ENCODE results near the gene SUMF2.
"Not testable (repeated sequence)": the region's sequence is repeated elsewhere in the genome, so short reads cannot be mapped to it uniquely, and the experiment has no call there.

The SUMF2 gene

GRCh38 chr7:56048245-56048644 is 15.8 kb upstream of the SUMF2 start:
- no peaks in the 10 kb centered on the region for H3K9me3 Mint-ChIP-seq
- H3K27ac Mint-ChIP-seq: no peak overlapping the region
- H3K36me3 Mint-ChIP-seq (ENCODE audit: low read depth): peaks cover 29% of the 10 kb centered on the region
- no peaks in the 10 kb centered on the region for H3K27me3 Mint-ChIP-seq
- peaks cover 19% of the 10 kb centered on the region for H3K4me1 Mint-ChIP-seq (ENCODE audit: low read depth)
- H3K4me3 Mint-ChIP-seq: peak overlapping the region; percentile 16

GRCh38 chr7:56048763-56049162 is 15.3 kb upstream of the SUMF2 start:
- not testable (repeated sequence) for H3K4me3 Mint-ChIP-seq, H3K27me3 Mint-ChIP-seq, H3K9me3 Mint-ChIP-seq, H3K27ac Mint-ChIP-seq
- H3K4me1 Mint-ChIP-seq (ENCODE audit: low read depth): peaks cover 24% of the 10 kb centered on the region
- peaks cover 34% of the 10 kb centered on the region for H3K36me3 Mint-ChIP-seq (ENCODE audit: low read depth)

DNA sequence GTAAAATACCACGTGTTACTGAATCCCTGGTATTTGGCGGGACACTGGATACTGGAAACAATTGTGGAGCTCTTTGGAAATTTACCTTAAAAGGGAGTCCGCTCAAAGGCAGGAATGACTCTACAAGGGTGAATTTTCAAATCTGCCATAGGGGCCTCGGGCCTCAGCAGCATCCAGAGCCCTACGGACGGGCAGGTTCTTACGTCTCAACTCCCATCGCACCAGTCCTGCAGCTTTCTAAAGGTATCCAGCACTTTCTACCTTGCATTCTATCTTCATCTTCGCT is 13.1 kb upstream of the SUMF2 start:
- Mint-ChIP-seq H3K36me3 (ENCODE audit: low read depth) (peaks cover 56% of the 10 kb centered on the region), H3K27ac (peak overlapping the region; percentile 100), H3K4me3 (peak overlapping the region; percentile 100), H3K27me3 (no peaks in the 10 kb centered on the region), H3K4me1 (ENCODE audit: low read depth) (peaks cover 41% of the 10 kb centered on the region), H3K9me3 (no peaks in the 10 kb centered on the region)

DNA sequence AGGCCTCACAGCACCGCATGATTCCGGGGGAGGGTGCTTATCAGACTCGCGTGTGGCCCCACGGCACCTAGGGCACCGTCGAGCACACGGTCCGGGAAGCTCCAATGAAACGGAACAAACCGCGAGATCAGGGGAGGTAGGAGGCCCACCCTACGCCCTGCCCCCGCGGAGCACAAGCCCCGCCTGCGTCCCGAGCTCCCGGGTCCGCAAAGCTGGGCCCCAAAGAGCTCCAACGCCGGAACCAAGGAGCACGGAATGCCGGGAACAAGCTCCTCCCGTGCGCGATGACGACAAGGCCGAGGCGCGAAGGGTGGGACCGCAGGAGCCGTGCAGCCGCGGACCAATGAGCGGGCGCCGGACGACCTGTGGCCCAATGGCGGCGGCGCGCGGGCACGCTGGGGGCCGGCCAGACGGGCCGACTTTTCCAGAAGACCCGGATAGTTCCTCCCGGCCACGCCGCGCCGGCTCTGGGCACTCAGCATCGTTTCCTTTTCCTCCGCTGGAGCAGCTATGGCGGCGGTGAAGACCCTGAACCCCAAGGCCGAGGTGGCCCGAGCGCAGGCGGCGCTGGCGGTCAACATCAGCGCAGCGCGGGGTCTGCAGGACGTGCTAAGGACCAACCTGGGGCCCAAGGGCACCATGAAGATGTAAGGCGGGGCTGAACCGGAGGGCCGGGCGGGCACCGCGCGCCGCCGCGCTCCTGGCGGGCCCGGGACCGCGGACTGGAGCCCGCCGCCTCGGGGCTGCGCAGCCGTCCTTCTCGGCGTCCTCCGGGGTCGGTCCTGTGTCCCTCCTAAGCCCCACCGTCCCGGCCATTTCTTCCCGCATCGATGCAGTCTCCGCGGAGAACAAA is 12.5 kb upstream of the SUMF2 start, which contains the start of the genes CCT6A and PSPH:
TSS of gene CCT6A (plus strand) at position 427 of the 853 bp plus-strand sequence. CDS start at position 511, 84 bp downstream.
TSS of gene PSPH (minus strand) at position 106 of the 853 bp plus-strand sequence. CDS start 30,232 bp downstream, outside the sequence.
- Mint-ChIP-seq H3K4me1 (ENCODE audit: low read depth) (peaks cover 47% of the 10 kb centered on the region), H3K27ac (peak within 1 kb of the TSS; percentile 100), H3K27me3 (no peaks in the 10 kb centered on the region), H3K4me3 (peak within 1 kb of the TSS; percentile 100), H3K9me3 (no peaks in the 10 kb centered on the region), H3K36me3 (ENCODE audit: low read depth) (peaks cover 61% of the 10 kb centered on the region)

- Mint-ChIP-seq H3K27me3 (no peaks in the 10 kb centered on the region), H3K36me3 (ENCODE audit: low read depth) (peaks cover 74% of the 10 kb centered on the region), H3K4me3 (peak overlapping the region; percentile 100), H3K4me1 (ENCODE audit: low read depth) (peaks cover 60% of the 10 kb centered on the region), H3K9me3 (no peaks in the 10 kb centered on the region), H3K27ac (peak overlapping the region; percentile 90)
These were observed 10.7 kb upstream of the SUMF2 start for GRCh38 chr7:56053379-56053778.

DNA sequence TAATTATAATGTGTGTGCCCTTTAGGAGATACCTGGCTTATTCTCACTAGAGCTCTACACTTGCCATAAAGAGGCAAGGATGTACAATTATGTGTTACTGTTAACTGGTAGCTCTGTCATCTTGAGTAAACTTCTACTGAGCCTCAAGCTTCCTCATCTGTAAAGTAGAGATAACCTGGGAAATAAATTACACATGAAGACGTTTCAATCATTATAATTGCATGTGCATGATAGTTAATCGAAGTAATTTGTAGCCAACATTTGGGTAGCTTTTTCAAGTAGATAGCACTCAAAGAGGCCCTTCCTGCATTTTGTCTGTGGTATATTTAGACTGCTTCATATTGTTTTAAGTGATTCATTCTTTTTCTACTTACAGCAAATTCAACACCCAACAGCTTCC is 10.1 kb upstream of the SUMF2 start:
- Mint-ChIP-seq H3K27ac (peak overlapping the region; percentile 90), H3K4me3 (peak overlapping the region; percentile 100), H3K27me3 (no peaks in the 10 kb centered on the region), H3K4me1 (ENCODE audit: low read depth) (peaks cover 61% of the 10 kb centered on the region), H3K36me3 (ENCODE audit: low read depth) (peaks cover 77% of the 10 kb centered on the region), H3K9me3 (no peaks in the 10 kb centered on the region)

- Mint-ChIP-seq H3K27ac (peak overlapping the region; percentile 89), H3K9me3 (no peaks in the 10 kb centered on the region), H3K36me3 (ENCODE audit: low read depth) (peaks cover 74% of the 10 kb centered on the region), H3K27me3 (no peaks in the 10 kb centered on the region), H3K4me1 (ENCODE audit: low read depth) (peaks cover 69% of the 10 kb centered on the region), H3K4me3 (peak overlapping the region; percentile 55)
These were observed 1.7 kb upstream of the SUMF2 start for GRCh38 chr7:56062382-56062781.

GRCh38 chr7:56063500-56063881 is 595 bp upstream of the SUMF2 start:
- Mint-ChIP-seq H3K4me1 (ENCODE audit: low read depth) (peaks cover 58% of the 10 kb centered on the region), H3K27me3 (no peaks in the 10 kb centered on the region), H3K9me3 (no peaks in the 10 kb centered on the region), H3K36me3 (ENCODE audit: low read depth) (peaks cover 67% of the 10 kb centered on the region), H3K27ac (peak overlapping the region; percentile 76), H3K4me3 (peak overlapping the region; percentile 89)

GRCh38 chr7:56066376-56066775 is 2.3 kb downstream of the SUMF2 start:
- Mint-ChIP-seq H3K4me1 (ENCODE audit: low read depth) (peaks cover 33% of the 10 kb centered on the region), H3K36me3 (ENCODE audit: low read depth) (peaks cover 54% of the 10 kb centered on the region)
- not testable (repeated sequence) for H3K27ac Mint-ChIP-seq, H3K4me3 Mint-ChIP-seq, H3K27me3 Mint-ChIP-seq, H3K9me3 Mint-ChIP-seq

DNA sequence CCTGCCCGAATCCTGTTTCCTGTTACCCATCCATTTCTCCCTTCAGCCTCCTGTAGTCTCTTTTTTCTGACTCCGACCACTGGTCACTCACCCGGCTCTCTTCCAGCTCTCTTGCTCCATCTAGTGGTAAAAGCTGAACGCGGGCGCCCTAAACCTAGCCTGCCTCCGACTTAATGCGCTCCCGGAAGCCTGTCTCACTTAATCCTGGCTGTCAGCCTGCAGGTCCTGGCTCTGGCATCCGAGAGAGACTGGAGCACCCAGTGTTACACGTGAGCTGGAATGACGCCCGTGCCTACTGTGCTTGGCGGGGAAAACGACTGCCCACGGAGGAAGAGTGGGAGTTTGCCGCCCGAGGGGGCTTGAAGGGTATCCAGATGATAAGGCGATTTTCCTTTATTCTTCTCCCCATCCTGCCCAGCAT is 10.3 kb downstream of the SUMF2 start:
- H3K27ac Mint-ChIP-seq: no peak overlapping the region
- H3K36me3 Mint-ChIP-seq (ENCODE audit: low read depth): peaks cover 37% of the 10 kb centered on the region
- peaks cover 3% of the 10 kb centered on the region for H3K4me1 Mint-ChIP-seq (ENCODE audit: low read depth)
- no peaks in the 10 kb centered on the region for H3K27me3 Mint-ChIP-seq
- H3K4me3 Mint-ChIP-seq: no peak overlapping the region
- H3K9me3 Mint-ChIP-seq: no peaks in the 10 kb centered on the region

DNA sequence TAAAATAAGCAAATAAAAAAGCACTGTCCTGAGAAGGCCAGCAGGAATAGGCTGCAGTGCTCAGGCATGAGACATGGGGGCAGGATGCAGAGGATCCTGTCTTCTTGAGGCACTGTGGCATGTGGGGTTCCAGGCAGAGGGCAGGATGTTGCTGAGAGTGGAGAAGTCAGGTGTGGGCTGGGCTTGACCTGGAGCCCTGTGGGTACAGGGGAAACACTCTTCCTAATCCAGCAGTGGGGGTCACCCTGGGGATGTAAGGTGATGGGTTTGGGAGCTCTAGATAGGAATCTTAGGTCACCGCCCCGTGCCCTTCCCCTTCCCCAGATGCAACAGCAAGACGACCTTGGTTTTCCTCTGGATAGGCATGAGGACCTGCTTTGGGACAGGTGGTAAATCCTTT is 13.6 kb downstream of the SUMF2 start:
- Mint-ChIP-seq H3K4me1 (ENCODE audit: low read depth) (peaks cover 3% of the 10 kb centered on the region), H3K27ac (no peak overlapping the region), H3K36me3 (ENCODE audit: low read depth) (peaks cover 34% of the 10 kb centered on the region), H3K27me3 (no peaks in the 10 kb centered on the region), H3K9me3 (no peaks in the 10 kb centered on the region), H3K4me3 (no peak overlapping the region)

DNA sequence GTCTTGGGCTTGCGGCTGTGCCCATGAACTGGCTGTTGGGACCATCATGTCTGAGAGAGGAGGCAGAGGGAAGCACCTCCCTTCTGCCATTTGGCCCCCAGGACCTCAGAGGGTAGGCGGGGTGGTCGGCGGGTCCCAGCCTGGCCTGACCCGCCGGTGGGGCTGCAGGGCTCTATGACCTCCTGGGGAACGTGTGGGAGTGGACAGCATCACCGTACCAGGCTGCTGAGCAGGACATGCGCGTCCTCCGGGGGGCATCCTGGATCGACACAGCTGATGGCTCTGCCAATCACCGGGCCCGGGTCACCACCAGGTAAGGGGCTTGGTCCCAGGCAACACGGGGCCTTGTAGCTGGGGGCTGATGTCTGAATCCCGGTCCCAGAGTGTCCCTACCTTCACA is 14.1 kb downstream of the SUMF2 start:
- Mint-ChIP-seq H3K36me3 (ENCODE audit: low read depth) (peaks cover 29% of the 10 kb centered on the region), H3K27me3 (no peaks in the 10 kb centered on the region), H3K4me3 (no peak overlapping the region), H3K27ac (no peak overlapping the region), H3K4me1 (ENCODE audit: low read depth) (peaks cover 3% of the 10 kb centered on the region), H3K9me3 (no peaks in the 10 kb centered on the region)

DNA sequence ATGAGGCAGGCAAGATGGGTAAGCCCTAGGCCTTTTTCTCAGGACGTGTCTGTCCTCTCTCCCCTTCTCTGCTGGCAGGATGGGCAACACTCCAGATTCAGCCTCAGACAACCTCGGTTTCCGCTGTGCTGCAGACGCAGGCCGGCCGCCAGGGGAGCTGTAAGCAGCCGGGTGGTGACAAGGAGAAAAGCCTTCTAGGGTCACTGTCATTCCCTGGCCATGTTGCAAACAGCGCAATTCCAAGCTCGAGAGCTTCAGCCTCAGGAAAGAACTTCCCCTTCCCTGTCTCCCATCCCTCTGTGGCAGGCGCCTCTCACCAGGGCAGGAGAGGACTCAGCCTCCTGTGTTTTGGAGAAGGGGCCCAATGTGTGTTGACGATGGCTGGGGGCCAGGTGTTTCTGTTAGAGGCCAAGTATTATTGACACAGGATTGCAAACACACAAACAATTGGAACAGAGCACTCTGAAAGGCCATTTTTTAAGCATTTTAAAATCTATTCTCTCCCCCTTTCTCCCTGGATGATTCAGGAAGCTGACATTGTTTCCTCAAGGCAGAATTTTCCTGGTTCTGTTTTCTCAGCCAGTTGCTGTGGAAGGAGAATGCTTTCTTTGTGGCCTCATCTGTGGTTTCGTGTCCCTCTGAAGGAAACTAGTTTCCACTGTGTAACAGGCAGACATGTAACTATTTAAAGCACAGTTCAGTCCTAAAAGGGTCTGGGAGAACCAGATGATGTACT is 15.5 kb downstream of the SUMF2 start:
- Mint-ChIP-seq H3K4me1 (ENCODE audit: low read depth) (no peaks in the 10 kb centered on the region), H3K27me3 (no peaks in the 10 kb centered on the region), H3K27ac (no peak overlapping the region), H3K36me3 (ENCODE audit: low read depth) (peaks cover 30% of the 10 kb centered on the region), H3K9me3 (no peaks in the 10 kb centered on the region), H3K4me3 (no peak overlapping the region)

DNA sequence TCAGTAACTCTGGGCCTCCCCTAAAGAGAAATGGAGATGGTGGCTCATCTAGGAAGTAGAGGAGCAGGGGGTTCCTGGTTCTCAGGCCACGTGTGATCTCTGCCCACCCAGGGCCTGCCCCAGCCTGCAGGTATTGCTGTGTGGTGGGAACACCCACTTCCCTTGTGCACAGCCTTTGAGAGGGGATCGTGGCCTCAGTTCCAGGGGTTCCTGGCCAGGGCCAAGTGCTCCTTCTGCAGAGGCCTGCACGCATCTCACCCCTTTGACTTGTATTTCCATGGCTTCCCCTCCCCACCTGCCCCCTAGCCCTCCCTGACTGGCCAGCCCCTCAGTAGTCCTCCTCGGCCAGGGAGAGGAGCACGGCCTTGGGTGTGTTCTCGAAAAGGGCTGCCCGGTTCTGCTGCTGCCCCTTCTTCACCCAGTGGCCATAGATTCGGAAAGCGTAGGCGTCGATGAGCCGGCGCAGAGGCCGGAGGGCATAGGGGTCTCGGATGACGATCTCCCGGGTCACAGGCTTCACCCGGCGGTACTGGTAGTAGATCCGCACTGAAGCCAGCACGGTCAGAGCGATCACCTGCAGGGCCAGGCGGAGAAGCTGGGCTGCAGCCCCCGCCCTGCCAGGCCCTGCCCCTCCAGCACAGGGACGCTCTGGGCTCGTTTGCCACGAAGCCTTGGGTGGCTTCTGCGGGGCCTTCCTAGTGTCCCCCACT is 16.8 kb downstream of the SUMF2 start:
- not testable (repeated sequence) for H3K9me3 Mint-ChIP-seq; H3K4me1 Mint-ChIP-seq (ENCODE audit: low read depth); H3K27me3 Mint-ChIP-seq; H3K27ac Mint-ChIP-seq; H3K4me3 Mint-ChIP-seq
- H3K36me3 Mint-ChIP-seq (ENCODE audit: low read depth): peaks cover 27% of the 10 kb centered on the region

Data from stimulated activated naive CD8-positive, alpha-beta T cell treated with anti-CD3 and anti-CD28 coated beads, Interleukin-15, Interleukin-2, amounts not matched to agents 100 ng/mL and 50 ng/mL, for 24 hours (primary cell).